ENCODE measurements around the gene CRADD. TPM values are rescaled to one million over a fixed set of nuclear protein-coding genes. Genes with fewer than 3 reads are reported as not detected.
"Not testable (repeated sequence)": the region's sequence is repeated elsewhere in the genome, so short reads cannot be mapped to it uniquely, and the experiment has no call there.

The CRADD gene
- total RNA-seq, 1 experiment from 2014 or later, result 9.6 TPM

DNA sequence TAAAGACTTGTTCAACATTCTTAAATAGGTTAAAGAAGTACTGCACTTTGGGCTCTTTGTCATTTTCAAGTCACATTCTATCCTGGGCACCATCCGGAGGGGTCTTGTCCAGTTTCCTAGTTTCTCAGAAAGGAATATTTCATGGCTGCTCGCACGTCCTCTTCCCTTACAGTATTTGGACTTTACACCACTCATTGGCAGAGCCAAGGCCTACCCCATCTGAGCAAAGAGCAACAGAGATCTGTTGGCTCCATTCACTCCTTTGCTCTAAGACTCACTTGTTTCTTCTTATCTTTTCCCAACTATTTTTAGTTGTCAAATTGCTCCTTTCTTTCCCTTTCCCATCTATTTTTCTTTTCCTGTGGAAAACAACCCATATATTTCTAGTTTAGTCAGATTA, 118.2 kb downstream of the CRADD start:
- DNase-seq, result no peak
- Histone ChIP-seq H3K27me3 (ENCODE audit: control insufficient read depth, insufficient read depth, low read length) (no peaks in the 10 kb centered on the region), H3K4me3 (ENCODE audit: insufficient read depth, low read depth, low read length) (no peak overlapping the region), H3K36me3 (replicated peaks; ENCODE audit: control insufficient read depth, insufficient read depth, low read length) (no peaks in the 10 kb centered on the region)

DNA sequence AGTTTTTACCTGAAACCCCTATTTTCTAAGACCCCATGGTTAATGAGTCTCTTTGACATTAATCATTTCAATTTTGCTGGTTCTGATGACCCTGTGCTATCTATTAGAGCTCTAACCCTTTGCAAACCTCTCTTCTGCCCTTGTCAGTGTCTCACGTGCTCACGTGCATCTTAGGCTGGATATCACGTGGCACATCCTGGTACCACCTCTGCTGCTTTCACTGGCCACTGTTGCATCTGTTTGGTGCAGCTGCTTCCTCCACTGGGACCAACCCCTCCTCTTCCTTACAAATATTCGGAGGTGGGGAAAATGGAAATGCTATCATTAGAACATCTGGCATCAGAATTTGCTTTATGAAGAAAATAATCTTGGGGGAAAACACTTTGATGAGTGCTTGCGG, 119.6 kb downstream of the CRADD start:
- DNase-seq, result no peak
- no peaks in the 10 kb centered on the region for H3K27me3 ChIP-seq (ENCODE audit: control insufficient read depth, insufficient read depth, low read length)
- H3K36me3 ChIP-seq (replicated peaks; ENCODE audit: control insufficient read depth, insufficient read depth, low read length), result no peaks in the 10 kb centered on the region
- H3K4me3 ChIP-seq (ENCODE audit: insufficient read depth, low read depth, low read length), result no peak overlapping the region

DNA sequence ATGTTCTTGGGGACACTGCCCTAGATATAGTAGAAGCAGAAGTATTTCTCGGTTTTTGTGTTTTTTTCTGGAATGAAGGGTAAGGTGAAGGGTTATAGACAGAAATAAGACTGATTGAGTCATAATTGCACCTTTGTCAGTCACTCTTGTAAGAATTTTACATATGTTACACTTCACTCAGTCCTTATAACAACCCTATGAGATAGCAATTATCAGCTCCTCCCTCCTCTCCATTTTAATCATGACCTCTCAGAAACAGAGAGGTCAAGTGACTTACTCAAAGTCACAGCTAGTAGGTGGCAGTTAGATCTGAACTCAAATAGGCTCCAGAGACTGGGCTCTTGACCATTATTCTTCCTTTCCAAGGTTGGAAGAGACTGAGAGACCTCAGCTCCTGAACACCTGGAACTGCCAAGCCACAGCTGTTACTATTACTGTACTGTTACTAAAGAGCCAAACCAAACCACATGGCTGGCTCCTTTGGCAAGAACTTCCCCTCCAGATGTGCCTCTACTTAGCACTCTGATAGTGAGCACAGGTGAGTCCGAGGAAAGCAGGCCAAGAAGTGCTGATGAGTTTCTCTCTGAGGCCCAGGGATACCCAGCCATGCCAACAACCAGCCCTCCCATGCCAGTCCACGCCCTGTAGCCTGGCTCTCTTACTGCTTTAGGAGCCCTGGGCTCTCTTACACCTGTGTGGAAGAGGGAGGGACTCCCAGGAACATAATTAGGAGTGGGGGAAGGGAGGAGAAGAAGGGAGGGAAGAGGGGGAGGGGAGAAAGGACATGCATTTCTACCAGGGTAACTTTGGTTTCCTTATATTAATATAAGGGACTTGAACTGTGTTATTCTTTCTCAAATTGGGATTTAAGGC, 121.3 kb downstream of the CRADD start:
- DNase-seq, result no peak
- no peak overlapping the region for H3K4me3 ChIP-seq (ENCODE audit: insufficient read depth, low read depth, low read length)
- no peaks in the 10 kb centered on the region for H3K36me3 ChIP-seq (replicated peaks; ENCODE audit: control insufficient read depth, insufficient read depth, low read length)
- no peaks in the 10 kb centered on the region for H3K27me3 ChIP-seq (ENCODE audit: control insufficient read depth, insufficient read depth, low read length)

DNA sequence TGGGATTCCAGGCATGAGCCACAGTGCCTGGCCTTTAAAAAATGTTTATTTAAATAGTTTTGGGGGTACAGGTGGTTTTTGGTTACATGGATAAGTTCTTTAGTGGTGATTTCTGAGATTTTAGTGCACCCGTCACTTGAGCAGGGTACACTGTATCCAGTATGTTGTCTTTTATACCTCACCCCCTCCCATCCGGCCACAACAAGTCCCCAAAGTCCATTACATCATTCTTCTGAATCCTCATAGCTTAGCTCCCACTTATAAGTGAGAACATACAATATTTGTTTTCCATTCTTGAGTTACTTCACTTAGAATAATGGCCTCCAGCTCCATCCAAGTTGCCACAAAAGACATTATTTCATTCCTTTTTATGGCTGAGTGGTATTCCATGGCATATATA, 124.5 kb downstream of the CRADD start:
- DNase-seq; H3K36me3 ChIP-seq (replicated peaks; ENCODE audit: control insufficient read depth, insufficient read depth, low read length); H3K4me3 ChIP-seq (ENCODE audit: insufficient read depth, low read depth, low read length): not testable (repeated sequence)

DNA sequence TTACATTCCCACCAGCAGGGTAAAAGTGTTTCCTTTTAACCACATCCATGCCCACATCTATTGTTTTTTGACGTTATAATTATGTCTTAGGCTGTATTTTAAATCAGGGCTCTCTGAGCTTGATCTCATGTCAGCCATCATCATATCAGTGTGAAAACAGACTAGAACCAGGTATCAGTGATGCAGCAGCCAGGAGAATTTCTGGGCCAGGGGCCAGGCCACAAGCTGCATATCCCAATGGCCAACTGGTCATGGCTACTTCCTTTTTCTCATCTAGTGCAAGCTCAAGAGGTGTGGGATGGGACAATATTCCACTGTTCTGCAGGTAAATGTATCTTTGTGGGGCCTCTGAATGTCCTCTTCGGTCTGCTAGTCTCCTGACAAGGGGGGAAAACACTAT, 125.1 kb downstream of the CRADD start:
- no peak for DNase-seq

More for the DNA sequence above, 124.5 kb downstream of the CRADD start:
- not testable (repeated sequence) for H3K27me3 ChIP-seq (ENCODE audit: control insufficient read depth, insufficient read depth, low read length)

DNA sequence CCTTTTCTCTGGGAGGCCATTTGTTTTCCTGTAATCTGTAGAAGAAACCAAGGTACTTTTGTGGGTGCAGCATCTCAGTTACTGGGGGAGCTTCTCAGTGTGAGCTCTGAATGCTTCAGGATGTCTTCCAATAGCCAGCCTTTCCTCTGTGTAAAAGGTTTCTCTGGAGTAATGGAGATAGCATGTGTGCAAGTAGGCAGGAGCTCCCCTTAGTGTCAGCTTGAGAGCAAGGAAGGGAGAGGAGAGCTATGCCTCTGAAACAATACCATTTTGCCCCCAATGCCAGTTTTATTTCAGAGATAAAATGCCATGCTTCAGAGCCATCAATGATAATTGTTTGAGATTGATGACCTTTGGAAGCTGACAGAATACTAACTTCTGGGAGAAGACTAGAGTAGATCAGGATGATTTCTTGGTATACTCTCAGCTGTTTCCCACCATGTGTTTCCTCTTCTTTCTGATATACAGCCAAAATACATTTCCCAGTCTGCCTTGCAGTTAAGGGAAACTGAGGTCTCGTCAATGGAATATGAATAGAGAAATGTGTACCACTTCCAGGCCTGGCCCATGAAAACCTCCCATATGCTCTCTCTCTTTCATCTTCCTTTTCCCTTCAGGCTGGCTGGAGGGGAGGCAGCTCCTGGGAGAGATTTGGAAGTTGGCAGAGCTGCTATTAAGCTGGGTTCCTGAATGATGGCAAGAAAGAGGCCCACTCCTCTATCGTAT, 125.7 kb downstream of the CRADD start:
- H3K36me3 ChIP-seq (replicated peaks; ENCODE audit: control insufficient read depth, insufficient read depth, low read length), result no peaks in the 10 kb centered on the region
- H3K27me3 ChIP-seq (ENCODE audit: control insufficient read depth, insufficient read depth, low read length), result no peaks in the 10 kb centered on the region
- no peak for DNase-seq
- no peak overlapping the region for H3K4me3 ChIP-seq (ENCODE audit: insufficient read depth, low read depth, low read length)

More for the DNA sequence above, 125.1 kb downstream of the CRADD start:
- Histone ChIP-seq H3K36me3 (replicated peaks; ENCODE audit: control insufficient read depth, insufficient read depth, low read length) (no peaks in the 10 kb centered on the region), H3K4me3 (ENCODE audit: insufficient read depth, low read depth, low read length) (no peak overlapping the region), H3K27me3 (ENCODE audit: control insufficient read depth, insufficient read depth, low read length) (no peaks in the 10 kb centered on the region)

DNA sequence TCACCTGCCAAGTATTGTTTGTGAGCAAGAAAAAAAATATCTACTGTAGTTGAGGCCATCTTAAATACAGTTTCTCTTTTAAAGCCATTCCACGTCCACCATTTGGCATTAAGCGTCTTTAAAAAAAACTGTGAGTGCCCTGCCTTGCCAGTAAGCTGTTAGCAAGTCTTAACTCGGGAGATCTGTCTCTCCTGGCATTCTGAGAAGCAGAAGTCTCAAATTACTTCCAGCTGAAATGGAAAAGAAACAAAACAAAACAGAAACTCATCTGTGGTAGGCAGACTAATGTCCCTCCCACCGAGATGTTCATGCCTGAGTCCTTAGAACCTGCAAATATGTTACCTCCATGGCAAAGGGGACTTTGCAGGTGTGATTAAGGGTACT, 126.2 kb downstream of the CRADD start:
- no peaks in the 10 kb centered on the region for H3K36me3 ChIP-seq (replicated peaks; ENCODE audit: control insufficient read depth, insufficient read depth, low read length)
- H3K4me3 ChIP-seq (ENCODE audit: insufficient read depth, low read depth, low read length), result no peak overlapping the region
- H3K27me3 ChIP-seq (ENCODE audit: control insufficient read depth, insufficient read depth, low read length), result no peaks in the 10 kb centered on the region
- no peak for DNase-seq

DNA sequence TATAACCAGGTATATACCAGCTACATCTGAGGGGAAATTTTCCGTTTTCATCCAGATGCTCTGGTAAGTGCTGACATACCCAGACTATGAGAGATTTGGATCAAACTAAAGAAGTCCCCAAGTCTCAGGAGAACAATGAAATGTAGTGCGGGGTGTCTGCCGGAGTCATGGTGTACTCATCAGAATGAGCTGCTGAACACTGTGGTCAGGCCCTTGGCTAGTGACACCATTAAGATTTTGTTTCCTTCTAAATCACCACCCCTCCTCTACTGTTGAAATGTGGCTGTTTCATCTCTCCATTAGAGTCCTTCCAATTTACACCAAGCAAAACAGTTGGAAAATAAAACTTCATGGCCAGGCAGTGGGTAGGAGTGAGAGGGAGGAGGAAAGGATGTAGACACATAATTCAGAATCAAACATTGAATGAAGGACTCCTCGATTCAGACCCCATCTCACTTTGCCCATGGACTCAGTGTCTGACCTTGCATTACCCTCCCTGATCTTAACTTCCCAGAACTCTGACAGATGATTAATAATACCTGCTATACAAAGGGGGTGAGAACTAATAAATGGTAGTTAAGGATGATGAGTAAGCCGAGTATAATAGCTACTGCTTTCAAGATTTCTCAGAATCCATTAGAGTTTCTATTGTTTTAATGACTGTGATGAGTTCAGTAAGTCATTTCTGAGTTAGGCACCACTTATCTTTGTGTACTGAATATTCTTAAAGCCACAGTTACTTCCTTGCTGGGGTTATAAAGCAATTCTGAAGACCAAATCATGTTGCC, 127.4 kb downstream of the CRADD start:
- Histone ChIP-seq H3K27me3 (ENCODE audit: control insufficient read depth, insufficient read depth, low read length) (no peaks in the 10 kb centered on the region), H3K36me3 (replicated peaks; ENCODE audit: control insufficient read depth, insufficient read depth, low read length) (no peaks in the 10 kb centered on the region), H3K4me3 (ENCODE audit: insufficient read depth, low read depth, low read length) (no peak overlapping the region)
- no peak for DNase-seq

DNA sequence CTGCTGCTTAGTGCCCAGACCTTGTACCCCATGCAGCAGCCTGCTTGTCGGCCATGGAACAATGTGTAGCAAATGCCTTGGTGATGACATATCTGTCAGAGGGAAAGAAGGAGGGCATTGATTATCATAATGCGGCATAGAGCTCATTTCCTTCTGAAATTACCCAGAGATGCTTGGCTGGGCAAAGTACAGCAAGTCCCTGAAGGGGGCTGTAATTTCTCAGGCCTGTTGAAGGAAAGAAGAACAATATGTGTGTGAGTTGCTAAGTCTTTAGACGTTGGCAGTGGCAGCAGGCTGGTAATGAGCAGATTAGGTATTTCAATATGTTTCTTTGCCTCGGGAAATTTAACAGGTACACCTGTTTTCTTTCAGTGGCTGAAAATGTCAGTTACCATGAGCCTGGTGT, 128.6 kb downstream of the CRADD start:
- no peak overlapping the region for H3K4me3 ChIP-seq (ENCODE audit: insufficient read depth, low read depth, low read length)
- H3K27me3 ChIP-seq (ENCODE audit: control insufficient read depth, insufficient read depth, low read length), result no peaks in the 10 kb centered on the region
- DNase-seq, result no peak
- H3K36me3 ChIP-seq (replicated peaks; ENCODE audit: control insufficient read depth, insufficient read depth, low read length), result no peaks in the 10 kb centered on the region

DNA sequence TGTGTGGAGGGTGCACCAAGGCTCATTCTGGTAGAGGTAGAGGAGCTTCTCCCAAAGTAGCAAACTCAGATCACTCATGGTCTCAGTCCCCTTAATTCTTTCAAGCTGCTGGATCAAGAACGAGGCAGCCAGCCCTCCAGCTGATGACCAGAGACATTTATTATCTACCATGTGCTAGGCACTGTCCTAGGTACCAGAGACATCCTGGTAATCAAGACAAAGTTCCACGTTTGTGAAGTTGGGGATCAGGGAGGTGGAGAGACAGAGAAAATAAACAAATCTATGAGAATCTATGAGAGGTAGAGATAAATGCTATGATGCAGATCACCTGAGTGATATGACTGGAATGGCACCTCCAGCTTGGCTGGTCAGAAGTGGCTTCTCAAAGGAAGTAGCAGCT, 130.2 kb downstream of the CRADD start:
- no peaks in the 10 kb centered on the region for H3K36me3 ChIP-seq (replicated peaks; ENCODE audit: control insufficient read depth, insufficient read depth, low read length)
- no peak overlapping the region for H3K4me3 ChIP-seq (ENCODE audit: insufficient read depth, low read depth, low read length)
- no peaks in the 10 kb centered on the region for H3K27me3 ChIP-seq (ENCODE audit: control insufficient read depth, insufficient read depth, low read length)
- no peak for DNase-seq

DNA sequence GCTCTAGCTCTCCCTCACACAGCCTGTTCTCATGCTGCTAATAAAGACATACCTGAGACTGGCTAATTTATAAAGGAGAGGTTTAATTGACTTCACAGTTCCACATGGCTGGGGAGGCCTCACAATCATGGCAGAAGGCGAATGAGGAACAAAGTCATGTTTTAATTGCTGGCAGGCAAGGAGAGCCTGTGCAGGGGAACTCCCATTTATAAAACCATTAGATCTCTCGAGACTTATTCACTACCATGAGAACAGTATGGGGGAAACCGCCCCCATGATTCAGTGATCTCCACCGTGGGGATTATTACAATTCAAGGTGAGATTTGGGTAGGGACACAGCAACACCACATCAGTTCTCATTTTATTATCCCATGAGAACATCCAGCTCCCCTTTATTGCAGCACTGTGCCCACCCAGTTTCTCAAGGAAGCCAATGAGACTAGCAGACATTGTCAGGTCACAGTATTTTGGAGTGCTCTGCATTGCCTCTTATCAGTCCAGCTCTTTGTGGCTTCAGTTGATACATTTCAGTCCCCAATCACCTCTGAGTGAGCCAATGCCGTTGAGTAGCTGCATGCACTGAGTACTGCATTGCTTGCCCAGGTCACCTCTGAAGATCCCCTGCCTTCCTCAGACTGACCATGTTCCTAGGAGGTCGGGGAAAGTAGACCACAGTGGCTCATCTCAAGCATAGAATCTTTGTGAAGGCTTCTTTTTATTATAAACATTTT, 131.2 kb downstream of the CRADD start:
- H3K4me3 ChIP-seq (ENCODE audit: insufficient read depth, low read depth, low read length), result no peak overlapping the region
- no peak for DNase-seq
- no peaks in the 10 kb centered on the region for H3K27me3 ChIP-seq (ENCODE audit: control insufficient read depth, insufficient read depth, low read length)
- no peaks in the 10 kb centered on the region for H3K36me3 ChIP-seq (replicated peaks; ENCODE audit: control insufficient read depth, insufficient read depth, low read length)

DNA sequence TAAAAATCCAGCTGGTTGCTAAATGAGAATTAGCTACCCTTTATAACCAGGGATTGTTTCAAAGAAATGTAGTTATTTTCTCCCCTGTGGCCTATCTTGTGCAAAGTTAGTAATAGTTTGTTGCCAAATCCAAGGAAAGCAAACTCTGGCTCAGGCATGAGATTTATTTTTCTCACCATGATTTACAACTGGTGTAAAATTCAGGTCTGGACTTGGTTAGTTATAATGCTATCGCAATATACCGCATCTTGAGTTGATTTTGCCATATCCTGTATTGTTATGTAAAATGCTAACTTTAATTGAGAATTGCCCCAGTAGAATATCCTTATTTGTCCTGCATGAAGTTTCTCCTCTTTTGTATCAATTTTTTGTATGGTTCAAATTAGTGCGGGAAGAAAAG, 135.5 kb downstream of the CRADD start:
- H3K4me3 ChIP-seq (ENCODE audit: insufficient read depth, low read depth, low read length), result no peak overlapping the region
- DNase-seq, result no peak
- H3K36me3 ChIP-seq (replicated peaks; ENCODE audit: control insufficient read depth, insufficient read depth, low read length), result no peaks in the 10 kb centered on the region
- H3K27me3 ChIP-seq (ENCODE audit: control insufficient read depth, insufficient read depth, low read length), result no peaks in the 10 kb centered on the region

DNA sequence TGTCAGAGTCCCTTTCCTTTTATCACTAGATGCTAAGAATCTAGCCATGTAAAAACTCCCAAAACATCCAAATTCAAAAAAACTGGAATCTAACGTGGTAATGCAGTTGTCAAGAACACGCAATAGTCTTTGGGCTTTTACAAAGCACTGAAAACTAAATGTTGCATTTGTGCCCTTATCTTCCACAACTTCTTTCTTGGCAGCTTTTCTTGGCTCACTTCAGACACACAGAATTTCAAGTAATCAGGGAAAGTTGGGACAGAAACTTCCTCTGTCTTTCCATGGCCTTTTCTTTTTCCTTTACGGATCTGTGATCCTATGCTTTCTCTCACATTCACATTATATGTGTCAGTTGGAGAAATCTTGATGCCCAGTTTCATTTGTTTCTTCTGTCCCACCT, 136.0 kb downstream of the CRADD start:
- no peak for DNase-seq
- Histone ChIP-seq H3K4me3 (ENCODE audit: insufficient read depth, low read depth, low read length) (no peak overlapping the region), H3K27me3 (ENCODE audit: control insufficient read depth, insufficient read depth, low read length) (no peaks in the 10 kb centered on the region)

More for the DNA sequence above, 136.0 kb downstream of the CRADD start:
- no peaks in the 10 kb centered on the region for H3K36me3 ChIP-seq (replicated peaks; ENCODE audit: control insufficient read depth, insufficient read depth, low read length)
